COLO668 (cell line): ENCODE measurements around the gene TRAPPC11.
A peak's percentile ranks its signal among the peaks of the same experiment; 100 is the strongest.

ENCODE experiments used
- DNase-seq: peaks from one replicate; lab custom pipeline; 2025; ENCODE audit not compliant: unreplicated experiment; lab: John Stamatoyannopoulos, UW

The TRAPPC11 gene

DNA sequence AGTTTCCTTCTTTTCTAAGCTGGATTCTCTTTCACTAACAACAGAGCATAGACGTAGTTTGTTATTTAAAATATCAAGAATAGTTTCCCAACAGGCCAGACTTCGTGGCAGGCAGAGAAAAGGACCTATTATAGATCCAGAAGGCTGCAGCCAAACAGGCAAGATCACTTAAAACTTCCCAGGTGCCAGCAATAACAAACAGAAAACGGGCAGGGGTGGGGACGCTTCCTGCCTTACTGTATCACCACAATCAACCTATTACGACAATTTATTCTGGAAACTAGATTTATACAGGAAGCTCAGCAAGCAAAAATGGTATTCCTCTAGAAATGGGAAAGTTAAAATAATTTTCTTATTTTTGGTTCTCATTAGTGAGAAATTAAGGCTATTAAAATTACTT is 22.2 kb upstream of the TRAPPC11 start:
- no peak for DNase-seq

DNA sequence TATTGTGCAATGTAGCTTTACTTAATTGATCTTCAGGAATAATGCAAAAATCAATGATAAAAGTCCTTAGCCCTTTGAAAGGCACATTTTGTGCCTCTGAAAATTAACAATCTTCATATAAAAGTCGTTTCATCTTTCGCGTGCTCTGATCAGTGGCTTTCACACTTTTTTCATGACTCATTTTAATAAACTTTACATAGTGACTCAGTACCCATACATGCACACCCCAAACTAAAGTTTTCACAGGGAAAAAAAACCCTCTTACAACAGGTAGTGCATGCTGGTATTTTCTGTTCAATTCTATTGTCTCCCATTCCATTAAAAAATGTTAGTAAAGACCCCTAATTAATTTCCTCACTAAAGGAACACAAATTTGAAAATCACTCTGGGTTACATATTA is 21.6 kb upstream of the TRAPPC11 start:
- DNase-seq, result no peak

DNA sequence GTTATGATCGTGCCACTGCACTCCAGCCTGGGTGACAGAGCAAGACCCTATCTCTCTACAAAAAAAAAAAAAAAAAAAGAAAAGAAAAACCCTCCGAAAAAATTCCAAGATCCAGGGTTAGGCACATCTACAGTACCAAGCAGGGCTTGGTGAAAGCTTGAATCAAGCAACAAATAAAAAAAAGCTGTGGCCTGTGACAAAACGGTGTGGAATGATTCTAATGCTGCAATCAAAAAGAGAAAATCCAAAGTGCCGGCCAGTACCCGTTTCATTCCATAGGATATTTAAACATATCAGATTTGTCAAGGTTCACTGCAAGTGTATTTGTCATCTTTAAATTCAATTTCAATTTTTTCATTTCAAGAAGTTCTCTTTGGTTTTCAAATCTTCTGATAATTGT is 20.7 kb upstream of the TRAPPC11 start:
- DNase-seq, result no peak

DNA sequence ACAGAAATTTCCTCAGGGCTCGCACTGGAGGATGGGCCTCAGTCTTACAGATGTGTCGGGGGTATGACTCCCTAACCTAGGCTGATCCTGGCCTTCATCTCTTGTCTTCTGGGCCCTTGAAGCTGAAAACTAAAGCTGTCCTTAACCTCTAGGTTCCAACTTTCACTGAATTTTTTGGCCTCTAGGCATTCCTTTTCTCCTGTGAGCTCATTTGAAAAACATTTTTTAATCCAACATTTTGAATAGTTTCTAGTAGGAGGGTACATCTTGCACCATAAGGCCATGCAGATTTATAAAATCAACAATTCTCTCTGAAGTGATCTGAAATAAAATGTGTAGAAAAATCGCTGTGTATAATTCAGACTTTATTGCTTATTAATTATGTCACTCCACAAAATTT is 19.8 kb upstream of the TRAPPC11 start:
- no peak for DNase-seq

DNA sequence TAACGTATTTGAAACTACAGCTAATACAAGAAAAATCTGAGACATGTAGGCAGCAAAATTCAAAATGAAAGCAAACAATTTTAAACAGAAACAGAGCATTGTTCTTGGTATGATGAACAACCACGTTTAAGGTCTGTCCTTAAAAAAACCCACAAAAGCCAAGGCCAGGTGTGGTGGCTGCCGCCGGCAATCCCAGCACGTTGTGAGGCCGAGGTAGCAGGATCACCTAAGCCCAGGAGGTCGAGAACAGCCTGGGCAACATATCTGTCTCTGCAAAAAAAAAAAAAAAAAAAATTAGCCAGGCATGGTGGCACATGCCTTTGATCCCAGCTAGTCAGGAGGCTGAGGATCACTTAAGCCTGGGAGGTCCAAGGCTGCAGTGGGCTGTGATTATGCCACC is 13.8 kb upstream of the TRAPPC11 start:
- no peak for DNase-seq

DNA sequence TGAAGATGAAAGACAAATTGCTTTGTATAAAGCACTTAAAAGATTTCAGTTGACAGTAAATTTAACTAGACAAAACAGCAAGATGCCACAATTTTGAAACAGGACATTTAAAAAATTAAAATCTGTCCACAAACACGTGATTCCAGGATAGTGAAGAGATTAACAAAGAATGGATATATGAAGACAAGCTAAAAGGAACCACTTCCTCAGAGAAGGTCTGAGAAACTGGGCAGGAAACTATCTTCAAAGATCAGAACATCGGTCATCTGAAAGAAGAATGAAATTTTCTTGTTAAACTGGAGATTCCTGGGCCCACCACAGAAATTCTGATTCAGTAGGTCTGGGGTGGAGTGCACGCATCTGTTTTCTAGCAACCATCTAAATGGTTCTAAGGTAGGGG is 1.5 kb upstream of the TRAPPC11 start:
- no peak for DNase-seq

DNA sequence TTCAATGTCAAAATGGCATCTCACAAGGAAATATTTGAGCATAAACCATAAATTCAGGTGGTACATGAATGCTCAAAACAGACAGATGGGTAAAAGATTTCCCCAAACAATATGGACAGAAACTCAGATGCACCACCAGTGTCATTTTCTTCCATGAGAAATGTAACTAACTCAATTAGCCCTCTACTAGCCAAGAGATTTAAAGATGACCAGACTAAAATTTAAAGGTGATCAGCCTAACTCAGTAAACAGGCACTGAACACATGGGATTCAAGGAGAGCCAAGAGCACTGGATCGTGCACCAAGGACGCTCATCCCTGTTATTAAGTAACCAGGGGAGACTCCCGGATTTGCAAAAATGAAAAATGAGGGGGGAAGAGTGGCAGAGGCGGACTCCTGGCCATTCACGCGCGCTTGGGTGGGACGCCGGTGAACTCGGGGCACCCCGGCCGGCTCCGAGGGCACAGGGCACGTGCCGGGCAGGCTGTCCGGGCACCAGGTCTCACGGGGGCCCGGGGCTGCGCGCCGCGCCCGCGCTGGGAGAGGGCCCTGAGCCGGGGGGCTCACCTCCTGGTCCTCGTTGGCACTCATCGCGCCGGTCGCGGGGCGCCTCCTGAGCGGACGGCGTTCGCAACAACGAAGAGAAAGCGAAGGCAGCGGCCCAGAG is 598 bp upstream of the TRAPPC11 start:
- peak; percentile 13 for DNase-seq

DNA sequence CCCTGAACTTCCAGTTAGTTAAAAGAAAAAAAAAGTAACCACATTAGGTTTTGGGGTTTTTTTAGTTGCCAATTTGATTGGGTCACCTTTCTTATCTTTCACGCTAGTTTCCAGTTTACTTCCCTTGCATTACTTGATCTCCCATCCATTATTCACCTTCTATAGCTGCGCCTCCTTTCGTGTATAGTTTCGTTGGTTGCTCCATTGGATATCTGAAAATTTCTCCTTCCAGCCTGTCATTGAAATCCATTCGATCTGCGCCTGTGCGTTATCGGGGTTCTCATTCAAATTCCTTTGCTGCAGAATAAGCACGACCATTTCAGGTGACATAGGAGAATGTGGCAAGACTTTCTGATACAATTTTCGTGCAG is 764 bp downstream of the TRAPPC11 start:
- DNase-seq, result no peak

DNA sequence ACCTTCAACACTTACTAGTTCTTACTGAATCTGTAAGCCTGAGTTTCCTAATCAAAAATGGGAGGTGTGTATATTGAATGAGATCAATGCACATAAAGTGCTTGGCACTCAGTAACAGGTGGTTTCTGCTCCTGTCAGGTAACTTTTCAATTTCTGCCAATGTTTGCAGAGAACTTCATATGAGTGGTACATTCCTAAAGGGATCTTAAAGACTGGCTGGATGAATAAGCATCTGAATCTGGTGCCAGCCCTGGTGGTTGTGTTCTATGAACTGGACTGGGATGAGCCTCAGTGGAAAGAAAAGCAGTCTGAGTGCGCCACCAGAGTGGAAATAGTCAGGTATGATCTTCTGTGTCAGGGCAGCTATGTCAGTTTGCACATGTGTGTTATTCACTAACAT is 7.0 kb downstream of the TRAPPC11 start:
- DNase-seq, result no peak

DNA sequence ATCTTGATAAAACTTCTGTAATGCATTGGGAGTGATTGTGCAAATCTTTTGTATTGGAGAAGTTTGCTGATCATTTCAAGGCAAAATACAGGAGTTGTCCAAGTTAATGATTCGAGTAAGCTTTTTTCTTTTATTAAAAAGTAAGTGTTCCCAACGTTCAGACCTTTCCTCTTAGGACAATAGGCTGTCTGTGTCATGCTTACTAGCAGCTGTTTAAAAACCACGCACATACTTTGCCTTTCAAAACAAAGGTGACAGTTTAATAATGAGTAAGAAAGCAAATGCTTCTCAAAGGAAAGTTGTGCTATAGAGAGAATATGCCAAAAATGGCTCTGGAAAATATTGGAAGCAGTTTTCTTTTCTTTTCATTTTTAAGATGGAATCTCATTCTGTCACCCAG is 11.2 kb downstream of the TRAPPC11 start:
- no peak for DNase-seq

DNA sequence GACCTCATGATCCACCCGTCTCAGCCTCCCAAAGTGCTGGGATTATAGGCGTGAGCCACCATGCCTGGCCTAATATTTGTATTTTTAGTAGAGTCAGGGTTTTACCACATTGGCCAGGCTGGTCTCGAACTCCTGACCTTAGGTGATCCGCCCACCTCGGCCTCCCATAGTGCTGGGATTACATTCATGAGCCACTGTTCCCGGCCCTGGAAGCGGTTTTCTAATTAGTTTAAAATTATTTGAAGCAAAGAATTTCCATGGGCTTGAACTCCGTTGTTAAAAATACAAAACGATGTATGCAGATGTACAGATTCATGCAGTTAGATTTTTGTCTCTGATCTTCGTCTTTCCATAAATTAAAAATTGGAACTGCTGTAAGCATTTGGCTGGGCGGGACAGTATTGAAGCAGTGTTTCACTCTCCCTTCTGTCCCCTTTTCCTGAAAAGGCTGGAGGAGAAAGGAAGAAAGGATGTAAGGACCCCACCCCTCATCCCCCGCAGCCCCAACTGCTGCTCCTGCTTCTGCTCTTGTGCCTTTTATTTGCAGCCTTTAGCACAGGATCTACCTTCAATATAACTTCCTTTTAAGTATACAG is 12.0 kb downstream of the TRAPPC11 start:
- DNase-seq, result no peak

DNA sequence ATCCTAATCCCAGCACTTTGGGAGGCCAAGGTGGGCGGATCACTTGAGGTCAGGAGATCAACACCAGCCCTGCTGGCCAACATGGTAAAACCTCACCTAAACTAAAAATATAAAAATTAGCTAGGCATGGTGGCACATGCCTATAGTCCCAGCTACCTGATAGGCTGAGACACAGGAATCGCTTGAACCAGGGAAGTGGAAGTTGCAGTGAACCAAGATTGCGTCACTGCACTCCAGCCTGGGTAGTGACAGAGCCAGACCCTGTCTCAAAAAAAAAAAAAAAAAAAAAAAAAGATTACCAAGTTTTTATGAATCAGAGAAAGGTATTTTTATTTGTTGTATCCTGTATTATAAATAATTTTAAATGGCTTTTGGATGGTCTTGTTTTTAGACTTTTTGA is 15.1 kb downstream of the TRAPPC11 start:
- DNase-seq, result no peak

DNA sequence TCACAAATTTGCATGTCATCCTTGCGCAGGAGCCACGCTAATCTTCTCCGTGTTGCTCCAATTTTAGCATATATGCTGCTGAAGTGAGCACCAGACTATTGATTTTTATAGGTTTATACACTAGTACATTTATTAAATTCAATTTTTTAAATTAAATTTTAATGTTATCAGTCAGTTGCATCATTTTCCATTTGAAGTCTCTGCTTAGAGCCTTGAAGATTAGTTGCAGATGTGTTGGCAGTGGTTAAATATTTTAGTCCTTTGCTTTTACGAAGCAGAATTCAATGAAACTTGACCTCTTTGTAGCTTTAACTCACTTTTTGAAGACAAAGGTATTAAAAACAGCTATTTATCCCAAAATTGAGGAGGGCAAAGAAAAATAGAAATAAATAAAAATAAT is 16.5 kb downstream of the TRAPPC11 start:
- DNase-seq, result no peak

DNA sequence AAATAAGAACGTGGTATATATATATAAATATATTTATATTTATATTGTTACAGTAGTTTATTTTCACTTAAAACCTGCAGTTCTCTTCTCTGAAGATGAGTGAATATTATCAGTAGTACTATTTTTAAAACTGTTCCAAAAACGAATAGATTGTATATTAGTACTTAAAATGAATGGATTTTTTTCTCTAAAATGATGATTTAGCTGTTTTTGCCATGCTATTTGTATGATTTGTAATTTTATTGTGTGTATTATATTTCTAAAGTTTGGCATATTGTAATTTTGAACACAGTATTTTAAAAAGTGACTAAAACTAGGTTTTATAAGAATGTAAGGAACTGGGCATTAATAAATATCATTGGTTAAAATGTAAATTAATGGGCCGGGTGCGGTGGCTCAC is 22.0 kb downstream of the TRAPPC11 start:
- no peak for DNase-seq

DNA sequence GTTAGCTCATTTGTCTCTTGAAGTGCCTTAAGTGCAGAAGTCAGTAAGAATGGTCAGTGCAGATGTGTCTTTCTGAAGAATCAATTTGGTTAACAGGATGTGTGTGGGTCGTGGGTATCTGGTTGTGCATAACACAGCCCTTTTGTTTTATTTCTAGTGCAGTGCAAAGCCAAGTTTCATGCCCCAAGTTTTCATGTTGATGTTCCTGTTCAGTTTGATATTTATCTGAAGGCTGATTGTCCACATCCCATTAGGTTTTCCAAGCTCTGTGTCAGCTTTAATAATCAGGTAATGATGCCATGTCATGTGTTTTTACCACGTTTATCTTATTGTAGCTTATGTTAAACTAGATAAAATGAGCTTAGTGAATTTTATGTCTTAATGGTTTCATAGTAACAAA is 27.4 kb downstream of the TRAPPC11 start:
- DNase-seq, result no peak

DNA sequence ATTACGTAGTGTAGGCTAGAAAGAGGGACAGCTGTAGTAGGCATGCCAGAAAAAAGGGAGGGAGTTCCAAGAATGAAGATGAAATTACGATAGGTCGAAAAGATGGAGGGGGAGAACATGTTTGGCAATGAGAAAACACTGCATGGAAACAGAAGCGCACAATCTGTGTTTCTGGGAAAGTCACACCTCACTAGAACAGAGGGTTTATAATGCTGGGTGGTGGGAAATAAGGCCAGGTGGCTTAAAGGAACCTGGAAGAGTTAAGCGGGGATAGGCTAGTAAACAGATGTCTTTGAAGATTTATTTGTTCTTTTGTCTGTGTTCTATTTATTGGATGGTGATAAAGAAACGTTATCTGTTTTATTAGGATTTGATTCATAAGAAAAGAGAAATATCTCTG is 29.1 kb downstream of the TRAPPC11 start:
- DNase-seq, result no peak

DNA sequence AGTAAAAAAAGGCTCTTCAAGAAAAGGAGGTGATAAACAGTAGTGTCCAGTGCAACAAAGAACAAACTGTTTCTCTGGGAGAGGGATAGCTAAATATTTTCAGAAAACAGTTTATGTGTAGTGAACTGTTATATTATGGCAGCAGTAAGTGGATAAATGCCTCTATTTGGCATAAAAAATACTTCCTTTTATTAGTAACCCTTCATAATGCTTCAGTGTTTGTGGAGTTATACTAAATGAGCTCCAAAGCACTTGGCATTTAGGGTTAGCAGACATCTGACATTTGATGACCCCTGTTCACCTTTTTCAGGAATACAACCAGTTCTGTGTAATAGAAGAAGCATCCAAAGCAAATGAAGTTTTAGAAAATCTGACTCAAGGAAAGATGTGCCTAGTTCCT is 31.9 kb downstream of the TRAPPC11 start:
- DNase-seq, result no peak

DNA sequence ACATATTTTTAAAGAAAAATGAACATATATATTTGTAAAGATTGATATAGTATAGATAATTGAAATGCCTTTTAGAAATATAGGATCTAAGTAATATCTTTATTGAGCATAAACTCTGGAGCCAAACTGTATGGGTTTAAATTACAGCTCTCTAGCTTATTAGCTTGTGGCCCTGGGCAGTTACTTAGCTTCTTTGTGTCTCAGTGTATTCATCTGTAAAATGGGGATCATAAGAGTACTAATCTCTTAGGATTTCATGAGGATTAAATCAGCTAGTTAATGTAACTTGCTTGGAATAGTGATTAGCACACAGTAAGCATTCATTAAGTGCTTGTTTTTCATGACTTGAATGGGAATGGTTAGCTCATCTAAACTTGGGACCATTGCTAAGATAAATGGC is 32.8 kb downstream of the TRAPPC11 start:
- no peak for DNase-seq

DNA sequence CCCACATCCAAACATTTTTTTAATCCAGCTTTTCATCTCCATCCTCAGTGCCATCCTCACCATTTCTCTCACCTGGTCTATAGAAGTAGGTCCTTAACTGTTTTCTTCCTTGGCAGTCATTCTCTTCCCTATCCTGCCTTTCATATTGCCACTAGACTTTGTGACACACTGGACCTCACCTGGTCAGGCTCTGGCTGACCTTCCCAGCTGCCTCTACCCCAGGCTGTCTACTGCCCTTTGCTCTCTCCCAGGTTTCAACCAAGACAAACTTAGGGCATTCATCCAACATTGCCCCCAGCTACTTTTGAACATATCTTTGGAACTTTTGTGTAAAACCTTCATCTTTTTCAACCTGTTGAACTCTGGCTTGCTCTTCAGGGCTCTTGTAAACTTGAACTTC is 39.8 kb downstream of the TRAPPC11 start:
- no peak for DNase-seq

DNA sequence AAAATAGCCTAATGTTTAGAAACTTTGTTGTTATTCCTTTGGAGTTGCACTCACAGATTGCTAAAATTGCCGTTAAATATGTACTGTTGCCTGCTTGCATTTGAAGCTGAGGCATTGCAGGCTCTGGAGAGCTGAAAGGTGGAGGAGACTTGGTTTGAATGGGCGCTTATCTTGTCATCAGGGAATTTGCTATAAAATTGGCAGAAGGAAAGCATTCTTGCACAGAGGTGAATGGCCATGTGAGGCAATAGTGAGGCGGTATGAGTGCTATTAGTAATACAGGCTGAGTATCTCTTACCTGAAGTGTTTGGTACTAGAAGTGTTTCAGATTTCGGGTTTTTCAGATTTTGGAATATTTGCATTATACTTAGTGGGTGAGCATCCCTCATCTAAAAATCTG is 41.3 kb downstream of the TRAPPC11 start:
- DNase-seq, result no peak

DNA sequence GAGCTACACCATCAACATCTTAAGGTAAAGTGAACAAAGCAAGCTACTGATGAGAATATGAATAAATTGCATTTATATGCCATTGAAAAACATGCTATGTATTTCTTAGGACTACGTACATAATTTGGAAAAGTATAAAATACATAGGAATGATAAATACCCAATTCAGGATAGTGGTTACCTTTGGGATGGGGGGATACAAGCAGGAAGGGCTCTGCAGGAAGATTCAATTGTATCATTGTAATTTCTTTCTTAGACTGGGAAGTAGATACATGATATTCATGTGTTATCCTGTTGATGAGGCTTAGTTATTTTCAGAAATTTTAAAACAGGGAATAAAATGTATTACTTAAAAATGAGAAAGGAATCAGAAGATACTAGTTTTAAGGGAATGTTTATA is 43.4 kb downstream of the TRAPPC11 start:
- DNase-seq, result no peak

DNA sequence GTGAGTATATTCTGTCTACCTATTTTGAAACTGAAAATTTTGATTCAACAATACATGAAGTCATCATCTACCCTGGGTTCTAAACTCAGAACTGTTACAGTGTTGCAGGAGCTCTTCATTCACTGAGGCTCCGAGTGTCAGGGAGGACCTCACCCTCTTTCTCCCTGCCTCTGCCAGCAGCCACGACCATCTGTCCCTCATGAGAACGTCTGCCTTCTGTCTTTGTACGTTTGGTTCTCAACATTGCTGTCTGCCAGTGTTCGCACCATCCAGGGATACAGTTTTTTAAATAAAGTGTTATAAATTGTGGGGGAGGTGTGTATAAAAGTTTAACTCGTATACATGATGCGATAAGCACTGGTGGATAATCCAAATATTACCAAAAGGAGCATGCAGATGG is 55.5 kb downstream of the TRAPPC11 start:
- DNase-seq, result no peak

DNA sequence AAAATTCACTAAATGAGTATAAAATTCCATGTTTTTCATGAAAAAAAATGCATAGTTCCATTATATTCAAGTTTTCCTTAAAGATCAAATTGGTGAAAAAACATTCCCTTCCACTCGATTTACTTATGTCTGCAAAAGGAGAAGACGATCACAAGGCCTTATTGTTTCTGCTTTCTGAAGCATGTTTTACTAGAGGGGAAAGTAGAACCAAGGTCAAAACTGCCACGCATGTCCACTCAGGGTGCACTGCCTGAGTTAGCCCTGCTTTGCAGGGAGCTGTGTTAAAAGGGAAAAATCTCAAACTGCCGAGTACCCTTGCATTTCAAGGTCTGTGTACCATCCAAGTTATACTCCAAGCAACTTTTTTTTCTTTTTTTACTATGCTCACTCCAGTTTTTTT is 57.2 kb downstream of the TRAPPC11 start:
- DNase-seq, result no peak
